ENCODE results near the gene STAT3. TPM values are rescaled to one million over a fixed set of nuclear protein-coding genes. Genes with fewer than 3 reads are reported as not detected.
"Not testable (repeated sequence)": the region's sequence is repeated elsewhere in the genome, so short reads cannot be mapped to it uniquely, and the experiment has no call there.

Gene STAT3
- total RNA-seq, 1 experiment from 2014 or later = 58.5 TPM

- no peak for DNase-seq (ENCODE audit: low spot score)
- in situ Hi-C loops (cut with HindIII; ENCODE audit: low sequenced_read_pairs) = loop anchor here (25.0 kb wide), 1 partner anchor 96 kb away; no protein-coding TSS in a partner anchor
Measured at GRCh38 chr17:42308446-42308845, 79.8 kb downstream of the STAT3 start.

GRCh38 chr17:42307362-42307927, 80.8 kb downstream of the STAT3 start:
- in situ Hi-C loops (cut with HindIII; ENCODE audit: low sequenced_read_pairs) = loop anchor here (25.0 kb wide), 1 partner anchor 95 kb away; no protein-coding TSS in a partner anchor
- DNase-seq (ENCODE audit: low spot score) = no peak

- in situ Hi-C loops (cut with HindIII; ENCODE audit: low sequenced_read_pairs) = loop anchor here (25.0 kb wide), 1 partner anchor 94 kb away; no protein-coding TSS in a partner anchor
Measured at GRCh38 chr17:42306385-42306667, 81.9 kb downstream of the STAT3 start.

GRCh38 chr17:42305543-42306384, 82.5 kb downstream of the STAT3 start:
- no peak for DNase-seq (ENCODE audit: low spot score)
- in situ Hi-C loops (cut with HindIII; ENCODE audit: low sequenced_read_pairs) = loop anchor here (25.0 kb wide), 1 partner anchor 93 kb away; no protein-coding TSS in a partner anchor

More at GRCh38 chr17:42306385-42306667, 81.9 kb downstream of the STAT3 start:
- DNase-seq (ENCODE audit: low spot score) = no peak

- in situ Hi-C loops (cut with HindIII; ENCODE audit: low sequenced_read_pairs) = loop anchor here (25.0 kb wide), 1 partner anchor 93 kb away; no protein-coding TSS in a partner anchor
- DNase-seq (ENCODE audit: low spot score) = not testable (repeated sequence)
Measured at GRCh38 chr17:42305031-42305330, 83.3 kb downstream of the STAT3 start.

GRCh38 chr17:42304187-42305030, 83.8 kb downstream of the STAT3 start:
- no peak for DNase-seq (ENCODE audit: low spot score)
- in situ Hi-C loops (cut with HindIII; ENCODE audit: low sequenced_read_pairs) = loop anchor here (25.0 kb wide), 1 partner anchor 92 kb away; no protein-coding TSS in a partner anchor

- in situ Hi-C loops (cut with HindIII; ENCODE audit: low sequenced_read_pairs) = loop anchor here (25.0 kb wide), 1 partner anchor 91 kb away; no protein-coding TSS in a partner anchor
- no peak for DNase-seq (ENCODE audit: low spot score)
Measured at GRCh38 chr17:42303694-42304093, 84.5 kb downstream of the STAT3 start.

- no peak for DNase-seq (ENCODE audit: low spot score)
- in situ Hi-C loops (cut with HindIII; ENCODE audit: low sequenced_read_pairs) = loop anchor here (25.0 kb wide), 1 partner anchor 89 kb away; no protein-coding TSS in a partner anchor
Measured at GRCh38 chr17:42301022-42301421, 87.2 kb downstream of the STAT3 start.

GRCh38 chr17:42299913-42300312, 88.3 kb downstream of the STAT3 start:
- in situ Hi-C loops (cut with HindIII; ENCODE audit: low sequenced_read_pairs) = loop anchor here (25.0 kb wide), 1 partner anchor 88 kb away; no protein-coding TSS in a partner anchor

GRCh38 chr17:42299361-42299760, 88.9 kb downstream of the STAT3 start:
- DNase-seq (ENCODE audit: low spot score); in situ Hi-C loops (cut with HindIII; ENCODE audit: low sequenced_read_pairs): not testable (repeated sequence)

More at GRCh38 chr17:42299913-42300312, 88.3 kb downstream of the STAT3 start:
- DNase-seq (ENCODE audit: low spot score) = not testable (repeated sequence)

GRCh38 chr17:42297775-42298174, 90.5 kb downstream of the STAT3 start:
- in situ Hi-C loops (cut with HindIII; ENCODE audit: low sequenced_read_pairs); DNase-seq (ENCODE audit: low spot score): not testable (repeated sequence)

GRCh38 chr17:42296012-42296411, 92.2 kb downstream of the STAT3 start:
- no peak for DNase-seq (ENCODE audit: low spot score)
- in situ Hi-C loops (cut with HindIII; ENCODE audit: low sequenced_read_pairs) = no loop called here

GRCh38 chr17:42294469-42295398, 93.5 kb downstream of the STAT3 start:
- in situ Hi-C loops (cut with HindIII; ENCODE audit: low sequenced_read_pairs) = no loop called here
- peak; percentile 21 for DNase-seq (ENCODE audit: low spot score)

GRCh38 chr17:42291129-42291528, 97.1 kb downstream of the STAT3 start:
- no peak for DNase-seq (ENCODE audit: low spot score)
- in situ Hi-C loops (cut with HindIII; ENCODE audit: low sequenced_read_pairs) = no loop called here

- DNase-seq (ENCODE audit: low spot score) = no peak
- in situ Hi-C loops (cut with HindIII; ENCODE audit: low sequenced_read_pairs) = no loop called here
Measured at GRCh38 chr17:42290577-42290976, 97.7 kb downstream of the STAT3 start.

GRCh38 chr17:42289611-42290181, 98.5 kb downstream of the STAT3 start:
- no peak for DNase-seq (ENCODE audit: low spot score)
- in situ Hi-C loops (cut with HindIII; ENCODE audit: low sequenced_read_pairs) = no loop called here

- in situ Hi-C loops (cut with HindIII; ENCODE audit: low sequenced_read_pairs) = no loop called here
- DNase-seq (ENCODE audit: low spot score) = no peak
Measured at GRCh38 chr17:42288803-42289610, 99.2 kb downstream of the STAT3 start.
